GM18909 (cell line): ENCODE results near the gene OR2K2.
A peak's percentile ranks its signal among the peaks of the same experiment; 100 is the strongest.
"Not testable (repeated sequence)": the region's sequence is repeated elsewhere in the genome, so short reads cannot be mapped to it uniquely, and the experiment has no call there.

Experiments
- ATAC-seq: cut with Tn5 transposase; IDR thresholded peaks from one replicate; pipeline ENCODE4 v1.9.1; 2021; ENCODE audit warnings: mild to moderate bottlenecking; ENCODE audit not compliant: unreplicated experiment, poor library complexity

The OR2K2 gene

GRCh38 chr9:111298731-111299598, 31.1 kb downstream of the OR2K2 start:
- peak; percentile 54 for ATAC-seq

- no peak for ATAC-seq
Measured at GRCh38 chr9:111298111-111298510, 31.9 kb downstream of the OR2K2 start.

- no peak for ATAC-seq
Measured at GRCh38 chr9:111297066-111297824, 32.8 kb downstream of the OR2K2 start.

- no peak for ATAC-seq
Measured at GRCh38 chr9:111294691-111295451, 35.2 kb downstream of the OR2K2 start.

GRCh38 chr9:111287127-111287526, 42.9 kb downstream of the OR2K2 start:
- no peak for ATAC-seq

GRCh38 chr9:111284703-111285102, 45.3 kb downstream of the OR2K2 start:
- ATAC-seq: no peak

GRCh38 chr9:111282845-111283244, 47.2 kb downstream of the OR2K2 start:
- no peak for ATAC-seq

- ATAC-seq: not testable (repeated sequence)
Measured at GRCh38 chr9:111280795-111281194, 49.2 kb downstream of the OR2K2 start.
